ENCODE data around the gene ATP2B3.

Gene ATP2B3

DNA sequence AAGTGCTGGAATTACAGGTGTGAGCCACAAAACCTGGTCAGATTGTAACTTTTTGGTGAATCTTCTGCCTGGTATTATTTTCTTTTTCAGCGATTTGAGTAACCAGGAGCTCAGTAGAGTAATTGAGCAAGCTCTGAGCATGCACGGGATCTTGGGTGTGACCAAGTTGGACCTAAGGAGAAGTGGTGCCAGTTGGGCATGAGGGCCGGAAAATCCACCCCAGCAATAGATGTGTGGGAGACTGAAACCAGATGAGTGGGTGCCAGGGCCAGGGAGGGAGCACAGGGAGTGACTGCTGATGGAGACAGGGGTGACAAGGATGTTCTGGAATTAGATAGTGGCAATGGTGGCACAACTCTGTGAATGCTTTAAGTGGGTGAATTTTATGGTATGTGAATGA lies 85.2 kb downstream of the ATP2B3 start:
- TF ChIP-seq USF1 (IDR thresholded peaks at IDR 0.05) = no peak
- TF ChIP-seq, protein P1, sequence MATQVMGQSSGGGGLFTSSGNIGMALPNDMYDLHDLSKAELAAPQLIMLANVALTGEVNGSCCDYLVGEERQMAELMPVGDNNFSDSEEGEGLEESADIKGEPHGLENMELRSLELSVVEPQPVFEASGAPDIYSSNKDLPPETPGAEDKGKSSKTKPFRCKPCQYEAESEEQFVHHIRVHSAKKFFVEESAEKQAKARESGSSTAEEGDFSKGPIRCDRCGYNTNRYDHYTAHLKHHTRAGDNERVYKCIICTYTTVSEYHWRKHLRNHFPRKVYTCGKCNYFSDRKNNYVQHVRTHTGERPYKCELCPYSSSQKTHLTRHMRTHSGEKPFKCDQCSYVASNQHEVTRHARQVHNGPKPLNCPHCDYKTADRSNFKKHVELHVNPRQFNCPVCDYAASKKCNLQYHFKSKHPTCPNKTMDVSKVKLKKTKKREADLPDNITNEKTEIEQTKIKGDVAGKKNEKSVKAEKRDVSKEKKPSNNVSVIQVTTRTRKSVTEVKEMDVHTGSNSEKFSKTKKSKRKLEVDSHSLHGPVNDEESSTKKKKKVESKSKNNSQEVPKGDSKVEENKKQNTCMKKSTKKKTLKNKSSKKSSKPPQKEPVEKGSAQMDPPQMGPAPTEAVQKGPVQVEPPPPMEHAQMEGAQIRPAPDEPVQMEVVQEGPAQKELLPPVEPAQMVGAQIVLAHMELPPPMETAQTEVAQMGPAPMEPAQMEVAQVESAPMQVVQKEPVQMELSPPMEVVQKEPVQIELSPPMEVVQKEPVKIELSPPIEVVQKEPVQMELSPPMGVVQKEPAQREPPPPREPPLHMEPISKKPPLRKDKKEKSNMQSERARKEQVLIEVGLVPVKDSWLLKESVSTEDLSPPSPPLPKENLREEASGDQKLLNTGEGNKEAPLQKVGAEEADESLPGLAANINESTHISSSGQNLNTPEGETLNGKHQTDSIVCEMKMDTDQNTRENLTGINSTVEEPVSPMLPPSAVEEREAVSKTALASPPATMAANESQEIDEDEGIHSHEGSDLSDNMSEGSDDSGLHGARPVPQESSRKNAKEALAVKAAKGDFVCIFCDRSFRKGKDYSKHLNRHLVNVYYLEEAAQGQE (IDR thresholded peaks at IDR 0.05; ENCODE audit: low read depth) = no peak
- no peak for TF ChIP-seq YY1 (IDR thresholded peaks at IDR 0.05; ENCODE audit: low read depth)
- TF ChIP-seq NFIC (IDR thresholded peaks at IDR 0.05) = no peak
- TF ChIP-seq TCF12 (IDR thresholded peaks at IDR 0.05; ENCODE audit: low read depth) = no peak
- no peak for TF ChIP-seq EP300 (IDR thresholded peaks at IDR 0.05; ENCODE audit: borderline replicate concordance)
- no peak for TF ChIP-seq CEBPB (IDR thresholded peaks at IDR 0.05)

- TF ChIP-seq RAD21 (IDR thresholded peaks at IDR 0.05; ENCODE audit: low read depth) (no peak), CREB1 (IDR thresholded peaks at IDR 0.05; ENCODE audit: low read depth) (no peak), FOXM1 (IDR thresholded peaks at IDR 0.05; ENCODE audit: borderline replicate concordance, low read depth) (no peak), TAF1 (IDR thresholded peaks at IDR 0.05; ENCODE audit: low read depth) (no peak), NFIC (IDR thresholded peaks at IDR 0.05) (no peak), EP300 (IDR thresholded peaks at IDR 0.05; ENCODE audit: borderline replicate concordance) (no peak), ZBTB7A (IDR thresholded peaks at IDR 0.05; ENCODE audit: low read depth) (no peak), MAX (IDR thresholded peaks at IDR 0.05) (no peak), CEBPB (IDR thresholded peaks at IDR 0.05) (no peak), YY1 (IDR thresholded peaks at IDR 0.05; ENCODE audit: low read depth) (no peak), USF1 (IDR thresholded peaks at IDR 0.05) (no peak), EGR1 (IDR thresholded peaks at IDR 0.05) (no peak), TEAD4 (IDR thresholded peaks at IDR 0.05) (no peak), TCF12 (IDR thresholded peaks at IDR 0.05; ENCODE audit: low read depth) (no peak)
- TF ChIP-seq, protein P1 (IDR thresholded peaks at IDR 0.05; ENCODE audit: low read depth) = no peak
Observed at GRCh38 chrX:153603131-153603656, 85.8 kb downstream of the ATP2B3 start.

DNA sequence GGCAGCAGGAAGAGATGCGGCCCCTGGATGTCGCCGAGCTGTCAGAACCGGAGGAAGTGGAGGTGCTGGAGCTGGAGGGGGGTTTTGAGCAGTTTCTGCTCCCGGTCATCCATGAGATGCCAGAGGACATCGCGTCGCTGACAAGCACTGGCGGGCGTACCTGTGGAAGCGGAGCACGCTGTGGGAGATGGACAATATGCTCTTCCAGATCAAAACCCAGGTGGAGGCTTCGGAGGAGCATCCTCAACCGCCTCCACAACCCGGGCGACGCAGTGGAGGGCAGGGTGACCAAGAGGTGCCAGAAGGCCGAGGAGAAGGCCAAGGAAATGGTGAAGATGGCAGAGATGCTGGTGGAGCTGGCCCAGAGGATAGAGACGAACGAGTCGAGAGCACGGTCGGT lies 89.1 kb downstream of the ATP2B3 start:
- TF ChIP-seq TEAD4 (IDR thresholded peaks at IDR 0.05) = no peak
- TF ChIP-seq ZBTB7A (IDR thresholded peaks at IDR 0.05; ENCODE audit: low read depth) = no peak
- TF ChIP-seq MAX (IDR thresholded peaks at IDR 0.05) = no peak
- no peak for TF ChIP-seq RAD21 (IDR thresholded peaks at IDR 0.05; ENCODE audit: low read depth)
- TF ChIP-seq CEBPB (IDR thresholded peaks at IDR 0.05) = no peak
- TF ChIP-seq USF1 (IDR thresholded peaks at IDR 0.05) = no peak
- no peak for TF ChIP-seq EP300 (IDR thresholded peaks at IDR 0.05; ENCODE audit: borderline replicate concordance)
- no peak for TF ChIP-seq YY1 (IDR thresholded peaks at IDR 0.05; ENCODE audit: low read depth)
- TF ChIP-seq, protein P1 (IDR thresholded peaks at IDR 0.05; ENCODE audit: low read depth) = no peak
- TF ChIP-seq CREB1 (IDR thresholded peaks at IDR 0.05; ENCODE audit: low read depth) = no peak
- no peak for TF ChIP-seq EGR1 (IDR thresholded peaks at IDR 0.05)
- no peak for TF ChIP-seq TAF1 (IDR thresholded peaks at IDR 0.05; ENCODE audit: low read depth)
- no peak for TF ChIP-seq TCF12 (IDR thresholded peaks at IDR 0.05; ENCODE audit: low read depth)
- TF ChIP-seq NFIC (IDR thresholded peaks at IDR 0.05) = no peak
- no peak for TF ChIP-seq FOXM1 (IDR thresholded peaks at IDR 0.05; ENCODE audit: borderline replicate concordance, low read depth)

DNA sequence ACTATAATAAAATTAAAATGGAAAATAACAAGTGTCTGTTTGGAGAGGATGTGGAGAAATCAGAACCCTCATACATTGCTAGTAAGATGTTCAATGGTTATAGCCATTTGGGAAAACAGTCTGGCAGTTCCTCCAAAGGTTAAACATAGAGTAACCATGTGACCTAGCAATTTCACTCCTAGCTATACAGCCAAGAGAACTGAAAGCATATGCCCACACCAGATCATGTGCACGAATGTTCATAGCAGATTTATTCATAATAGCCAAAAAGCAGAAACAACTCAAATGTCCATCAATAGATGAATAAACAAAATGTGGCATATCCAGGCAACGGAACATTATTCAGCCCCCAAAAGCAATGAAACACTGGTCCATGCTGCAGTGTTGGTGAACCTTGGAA lies 90.9 kb downstream of the ATP2B3 start:
- TF ChIP-seq YY1 (IDR thresholded peaks at IDR 0.05; ENCODE audit: low read depth) (no peak), ZBTB7A (IDR thresholded peaks at IDR 0.05; ENCODE audit: low read depth) (no peak), NFIC (IDR thresholded peaks at IDR 0.05) (no peak), CREB1 (IDR thresholded peaks at IDR 0.05; ENCODE audit: low read depth) (no peak), CEBPB (IDR thresholded peaks at IDR 0.05) (no peak), FOXM1 (IDR thresholded peaks at IDR 0.05; ENCODE audit: borderline replicate concordance, low read depth) (no peak), RAD21 (IDR thresholded peaks at IDR 0.05; ENCODE audit: low read depth) (no peak), MAX (IDR thresholded peaks at IDR 0.05) (no peak), TEAD4 (IDR thresholded peaks at IDR 0.05) (no peak), EGR1 (IDR thresholded peaks at IDR 0.05) (no peak), TAF1 (IDR thresholded peaks at IDR 0.05; ENCODE audit: low read depth) (no peak), USF1 (IDR thresholded peaks at IDR 0.05) (no peak), EP300 (IDR thresholded peaks at IDR 0.05; ENCODE audit: borderline replicate concordance) (no peak), TCF12 (IDR thresholded peaks at IDR 0.05; ENCODE audit: low read depth) (no peak)
- TF ChIP-seq, protein P1 (IDR thresholded peaks at IDR 0.05; ENCODE audit: low read depth) = no peak

Measured in Ishikawa (cell line).